Esophagus muscularis mucosa (tissue), 3 donors: ENCODE measurements around the gene MON1B.
A peak's percentile ranks its signal among the peaks of the same experiment; 100 is the strongest.

Experiments
- CTCF ChIP-seq, 3 experiments: fragments of 200-600 bp in 2 of 3; fragments of 450-650 bp in 1 of 3; sonication (generic) in 2 of 3; IDR thresholded peaks; one replicate each; pipeline ENCODE4 v1.5.1; 2017 to 2019; ENCODE audit warnings: antibody characterized with exemption in 3 of 3, mild to moderate bottlenecking in 2 of 3, moderate library complexity in 1 of 3
- POLR2A ChIP-seq: fragments of 450-650 bp; IDR thresholded peaks from one replicate; pipeline ENCODE4 v1.6.1; 2017; ENCODE audit warnings: antibody characterized with exemption, moderate library complexity, mild to moderate bottlenecking, low read depth
- POLR2AphosphoS5 ChIP-seq, 2 donors: sonication (generic); formaldehyde crosslinking; IDR thresholded peaks; one replicate each; pipeline ENCODE4 v1.6.1; 2017; ENCODE audit warnings: antibody characterized with exemption in 2 of 2

DNA sequence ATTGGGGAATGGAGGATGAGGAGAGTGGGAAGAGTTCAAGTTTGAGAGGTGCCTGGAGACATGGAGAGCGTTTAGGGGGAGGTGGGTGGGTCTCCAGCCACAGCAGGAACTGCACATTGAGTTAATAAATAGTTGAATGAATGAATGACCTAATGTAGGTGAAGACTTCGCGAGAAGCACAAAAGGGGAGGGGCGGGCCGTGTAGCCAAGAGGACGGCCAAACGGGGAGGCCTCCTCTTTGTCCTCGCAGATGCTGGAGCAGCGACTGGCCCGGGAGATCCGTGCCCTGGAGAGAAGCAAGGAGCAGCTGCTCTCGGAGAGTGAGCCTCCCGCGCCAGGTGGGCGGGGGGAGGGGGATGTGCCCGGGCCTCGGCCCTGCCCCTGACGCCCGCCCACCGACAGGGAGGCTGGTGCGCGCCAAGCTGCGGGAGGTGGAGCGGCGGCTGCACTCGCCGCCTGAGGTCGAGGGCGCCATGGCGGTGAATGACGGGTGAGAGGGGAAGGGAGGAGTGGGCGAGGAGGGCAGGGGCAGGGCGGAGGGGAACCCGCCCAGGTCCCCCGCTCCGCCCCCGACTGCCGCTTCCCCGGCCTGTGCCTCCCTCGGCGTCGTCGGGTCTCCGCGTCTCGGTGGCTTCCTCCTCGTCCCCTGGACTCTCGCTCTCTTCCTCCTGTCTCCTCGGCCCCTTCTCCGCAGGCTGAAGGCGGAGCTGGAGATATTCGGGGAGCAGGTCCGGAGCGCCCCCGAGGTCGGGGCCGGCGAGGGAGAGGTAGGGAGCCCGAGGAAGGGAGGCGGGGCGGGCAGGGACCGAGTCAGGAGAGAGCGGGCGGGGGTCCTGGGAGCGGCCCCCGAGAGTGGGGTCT is 21.1 kb downstream of the MON1B start:
- TF ChIP-seq CTCF (IDR thresholded peaks at IDR 0.05) (peak in 1 of 3 experiments; percentile 2), POLR2A (no peak), POLR2AphosphoS5 (IDR thresholded peaks at IDR 0.05) (peak in 1 of 2 donors; percentile 47)
